HG02798 (cell line): ENCODE results near the gene NCOA1.
A peak's percentile ranks its signal among the peaks of the same experiment; 100 is the strongest.
"Not testable (repeated sequence)": the region's sequence is repeated elsewhere in the genome, so short reads cannot be mapped to it uniquely, and the experiment has no call there.

ENCODE experiments used
- ATAC-seq: cut with Tn5 transposase; IDR thresholded peaks from one replicate; pipeline ENCODE4 v1.9.1; 2021; ENCODE audit warnings: mild to moderate bottlenecking; ENCODE audit not compliant: unreplicated experiment, poor library complexity

NCOA1 gene

DNA sequence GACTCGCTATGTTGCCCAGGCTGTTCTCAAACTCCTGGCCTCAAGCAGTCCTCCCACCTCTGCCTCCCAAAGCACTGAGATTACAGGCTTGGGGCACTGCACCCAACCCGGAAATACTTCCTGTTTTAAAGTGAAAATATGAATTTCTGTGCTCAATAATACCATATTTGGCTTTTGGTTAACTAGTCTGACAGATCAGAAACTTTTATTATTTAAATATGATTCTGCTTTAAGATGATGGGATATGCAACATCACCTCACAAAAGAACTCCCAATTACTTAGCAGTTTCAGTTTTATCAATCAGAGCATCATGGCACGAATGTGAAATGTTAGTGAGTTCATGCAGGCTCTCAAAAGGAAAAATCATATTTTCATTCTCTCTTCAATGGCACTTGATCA, 181.5 kb downstream of the NCOA1 start:
- ATAC-seq, result no peak

DNA sequence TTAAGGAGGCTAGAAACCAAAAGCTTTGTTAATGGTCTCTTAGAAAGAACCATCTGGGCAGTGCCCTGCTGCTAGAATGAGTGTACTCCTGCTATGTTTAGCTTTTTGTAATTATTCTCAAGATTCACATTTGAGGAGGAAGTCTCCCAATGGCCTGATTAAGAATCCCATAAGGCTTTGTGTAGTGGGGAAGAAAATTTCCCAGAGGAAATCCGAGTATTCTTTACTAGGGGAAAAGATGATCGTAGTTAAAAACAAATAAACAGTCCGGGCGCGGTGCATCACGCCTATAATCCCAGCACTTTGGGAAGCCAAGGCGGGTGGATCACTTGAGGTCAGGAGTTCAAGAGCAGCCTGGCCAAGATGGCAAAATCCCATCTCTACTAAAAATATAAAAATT, 184.3 kb downstream of the NCOA1 start:
- no peak for ATAC-seq

GRCh38 chr2:24676493-24676892, 185.4 kb downstream of the NCOA1 start:
- no peak for ATAC-seq

- not testable (repeated sequence) for ATAC-seq
Observed at GRCh38 chr2:24678066-24678465, 187.0 kb downstream of the NCOA1 start.

DNA sequence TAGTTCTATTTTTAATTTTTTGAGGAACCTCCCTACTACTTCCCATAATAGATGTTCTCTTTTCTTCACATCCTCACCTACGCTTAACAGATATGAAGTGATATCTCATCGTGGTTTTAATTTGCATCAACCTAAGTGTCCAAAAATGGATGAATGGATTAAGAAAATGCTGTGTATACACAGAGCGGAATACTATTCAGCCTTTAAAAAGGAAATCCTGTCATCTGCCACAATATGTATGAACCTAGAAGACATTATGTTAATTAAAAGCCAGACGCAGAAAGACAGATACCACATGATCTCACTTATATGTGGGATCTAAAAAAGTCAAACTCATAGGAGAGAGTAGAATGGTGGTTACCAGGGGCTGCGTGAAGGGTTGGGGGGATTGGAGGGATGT, 189.1 kb downstream of the NCOA1 start:
- no peak for ATAC-seq

GRCh38 chr2:24682304-24682703, 191.2 kb downstream of the NCOA1 start:
- no peak for ATAC-seq

DNA sequence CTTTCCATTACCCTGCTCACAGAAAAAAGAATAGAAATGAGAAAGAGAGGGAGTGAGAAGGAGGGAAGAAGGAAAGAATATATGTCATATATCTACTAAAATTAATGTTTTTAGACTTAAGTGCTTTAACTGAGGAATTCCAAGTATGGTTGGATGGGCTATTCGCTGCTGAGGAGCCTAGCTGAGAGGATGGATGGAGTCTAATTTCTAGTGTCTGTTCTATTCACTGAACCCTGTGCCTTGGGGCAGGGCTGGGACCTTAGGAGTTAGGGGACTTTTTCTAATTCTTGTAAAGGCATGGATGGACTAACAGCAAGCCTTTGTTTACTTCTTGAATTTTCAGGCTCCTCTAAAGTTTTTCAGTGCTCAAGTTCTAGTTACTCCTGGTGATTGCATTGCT, 192.4 kb downstream of the NCOA1 start:
- ATAC-seq, result no peak

DNA sequence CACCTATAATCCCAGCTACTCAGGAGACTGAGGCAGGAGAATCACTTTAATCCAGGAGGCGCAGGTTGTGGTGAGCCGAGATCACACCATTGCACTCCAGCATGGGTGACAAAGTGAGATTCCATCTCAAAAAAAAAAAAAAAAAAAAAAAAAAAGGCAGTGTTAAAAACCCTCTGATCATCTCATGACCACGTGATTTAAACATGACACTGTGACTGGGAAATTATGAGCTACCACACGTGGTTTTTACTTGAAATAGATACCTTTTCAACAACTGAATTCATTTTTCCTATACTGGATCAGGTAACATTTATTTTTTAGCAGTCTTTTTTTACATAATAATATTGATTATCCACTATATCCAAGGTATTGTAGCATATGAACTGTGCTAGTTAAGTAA, 199.5 kb downstream of the NCOA1 start:
- ATAC-seq, result no peak

DNA sequence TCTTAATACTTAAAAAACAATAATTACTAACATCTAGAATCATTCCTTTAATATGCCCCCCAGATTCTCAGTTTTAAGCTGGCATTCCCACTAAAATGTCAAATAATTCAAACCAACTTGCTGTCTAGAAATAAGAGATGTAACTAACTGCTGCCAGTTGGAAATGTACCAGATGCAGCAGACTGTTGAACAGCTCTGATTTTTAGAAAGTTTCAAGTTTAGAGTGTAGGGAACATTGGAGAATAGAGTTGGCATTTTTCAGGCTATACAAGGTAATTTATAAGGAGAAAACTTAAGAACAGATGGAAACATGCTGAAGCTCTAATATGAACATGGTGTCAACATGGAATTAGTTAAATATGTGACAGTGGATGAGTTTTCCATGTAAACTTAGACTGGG, 200.8 kb downstream of the NCOA1 start:
- ATAC-seq, result no peak

DNA sequence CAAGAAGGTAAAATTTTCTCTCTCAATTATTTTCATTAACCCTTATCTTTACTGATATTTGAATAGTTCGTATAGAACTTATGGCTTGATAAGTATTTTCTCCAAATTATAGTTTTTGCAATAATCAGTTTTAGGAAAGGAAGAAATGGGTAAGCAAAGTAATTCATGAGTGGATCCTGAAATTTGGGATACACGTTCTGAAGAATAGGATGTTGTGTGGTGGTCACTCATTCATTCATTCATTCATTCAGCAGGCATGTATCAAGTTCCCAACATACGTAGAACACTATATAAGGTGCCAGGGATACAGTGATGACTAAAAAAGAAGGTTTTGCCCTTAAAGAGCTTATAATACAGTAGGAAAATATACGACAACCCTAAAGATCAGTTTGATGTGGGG, 206.7 kb downstream of the NCOA1 start:
- no peak for ATAC-seq

- no peak for ATAC-seq
Observed at GRCh38 chr2:24702800-24703199, 211.7 kb downstream of the NCOA1 start.

DNA sequence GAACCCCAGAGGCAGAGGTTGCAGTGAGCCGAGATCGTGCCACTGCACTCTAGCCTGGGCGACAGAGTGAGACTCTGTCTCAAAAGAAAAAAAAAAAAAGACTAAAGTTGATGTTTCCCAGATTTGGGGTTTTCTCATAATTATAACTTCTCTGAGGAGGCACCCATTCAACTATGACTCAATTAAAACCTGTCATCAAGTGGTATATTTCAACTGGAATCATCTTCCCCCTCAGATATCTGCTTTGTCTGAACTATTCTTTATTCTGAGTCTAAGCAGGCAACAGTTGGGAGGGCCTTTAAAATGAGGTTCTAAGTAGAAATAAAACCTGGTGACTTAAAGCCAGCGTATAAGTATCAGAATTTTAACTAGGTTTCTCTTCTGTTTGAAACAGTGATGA, 213.6 kb downstream of the NCOA1 start:
- no peak for ATAC-seq

DNA sequence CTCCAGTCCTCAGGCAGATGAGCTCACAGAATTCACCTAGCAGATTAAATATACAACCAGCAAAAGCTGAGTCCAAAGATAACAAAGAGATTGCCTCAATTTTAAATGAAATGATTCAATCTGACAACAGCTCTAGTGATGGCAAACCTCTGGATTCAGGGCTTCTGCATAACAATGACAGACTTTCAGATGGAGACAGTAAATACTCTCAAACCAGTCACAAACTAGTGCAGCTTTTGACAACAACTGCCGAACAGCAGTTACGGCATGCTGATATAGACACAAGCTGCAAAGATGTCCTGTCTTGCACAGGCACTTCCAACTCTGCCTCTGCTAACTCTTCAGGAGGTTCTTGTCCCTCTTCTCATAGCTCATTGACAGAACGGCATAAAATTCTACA, 216.1 kb downstream of the NCOA1 start:
- no peak for ATAC-seq

DNA sequence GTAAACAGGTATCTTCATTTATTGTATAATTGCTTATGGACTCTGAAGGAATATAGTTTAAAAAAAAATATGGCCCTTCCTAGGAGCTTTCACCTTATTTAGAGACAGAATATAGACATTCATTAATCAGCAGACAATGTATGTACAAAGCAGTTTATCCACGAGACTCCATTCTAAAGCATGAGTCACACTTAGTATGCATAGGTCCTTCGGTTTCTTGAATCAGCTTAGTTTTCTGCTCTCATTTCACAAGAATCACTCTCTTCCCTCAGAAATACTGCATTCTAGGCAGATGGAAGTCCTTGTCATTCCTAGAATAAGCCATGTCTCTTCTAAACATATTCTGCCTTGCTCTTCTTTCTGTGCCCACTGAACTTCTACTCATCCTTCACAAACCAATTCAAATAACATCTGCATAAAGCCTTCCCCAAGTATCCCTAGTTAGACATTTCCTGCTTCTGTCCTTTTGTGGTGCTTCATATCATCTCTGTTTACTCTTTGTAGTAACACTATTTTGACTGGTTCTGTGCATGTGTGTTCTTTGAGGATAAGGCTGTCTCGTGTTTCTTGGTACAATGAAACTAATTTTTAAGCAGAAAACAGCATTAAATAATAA, 217.6 kb downstream of the NCOA1 start:
- no peak for ATAC-seq

DNA sequence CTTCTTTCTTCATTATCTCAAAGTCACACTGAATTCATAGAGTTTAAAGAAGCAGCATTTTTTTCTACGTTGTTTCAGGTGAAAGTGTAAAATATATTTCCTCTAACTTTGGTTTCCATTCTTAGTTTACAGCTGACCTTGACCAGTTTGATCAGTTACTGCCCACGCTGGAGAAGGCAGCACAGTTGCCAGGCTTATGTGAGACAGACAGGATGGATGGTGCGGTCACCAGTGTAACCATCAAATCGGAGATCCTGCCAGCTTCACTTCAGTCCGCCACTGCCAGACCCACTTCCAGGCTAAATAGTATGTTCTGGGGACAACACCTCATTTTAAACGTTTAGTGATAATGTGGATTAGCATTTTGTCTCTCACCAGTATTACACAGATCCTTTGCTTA, 219.8 kb downstream of the NCOA1 start:
- no peak for ATAC-seq

DNA sequence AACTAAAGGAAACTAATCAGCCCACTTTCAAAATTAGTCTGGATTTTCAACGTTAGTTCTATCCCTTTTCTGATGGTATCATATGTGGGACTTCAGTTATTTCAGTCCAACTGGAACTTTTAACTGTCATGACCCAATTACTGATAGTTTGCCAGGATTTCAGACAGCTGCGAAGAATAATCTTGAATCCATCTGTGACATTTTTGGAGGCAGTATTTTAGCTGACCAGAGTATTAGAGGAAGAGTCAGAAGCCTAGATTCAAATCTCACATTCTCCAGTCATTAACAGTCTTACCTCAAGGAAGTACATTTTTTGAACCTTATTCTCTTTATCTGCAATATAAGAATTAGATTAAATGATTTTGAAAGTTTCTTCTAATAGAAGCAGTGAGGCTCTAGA, 220.8 kb downstream of the NCOA1 start:
- no peak for ATAC-seq

DNA sequence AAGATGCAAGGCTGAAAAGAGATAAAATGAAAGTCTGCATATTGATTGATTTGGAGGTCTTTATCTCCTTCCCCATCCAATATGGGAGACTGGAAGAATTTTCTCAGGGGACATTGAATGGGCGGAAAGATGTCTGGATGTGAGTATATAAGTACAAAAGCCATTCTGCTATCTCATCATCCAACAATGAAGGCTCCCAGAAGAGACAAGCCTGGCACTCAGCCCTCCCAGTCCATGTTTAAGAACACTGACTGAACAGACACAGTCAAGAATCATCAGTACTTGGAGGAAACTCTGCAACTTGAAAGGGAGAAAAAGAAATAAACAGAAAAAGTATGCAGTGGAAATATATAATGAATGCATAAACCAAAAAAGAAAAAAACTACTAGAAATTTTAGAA, 221.2 kb downstream of the NCOA1 start:
- ATAC-seq, result no peak

DNA sequence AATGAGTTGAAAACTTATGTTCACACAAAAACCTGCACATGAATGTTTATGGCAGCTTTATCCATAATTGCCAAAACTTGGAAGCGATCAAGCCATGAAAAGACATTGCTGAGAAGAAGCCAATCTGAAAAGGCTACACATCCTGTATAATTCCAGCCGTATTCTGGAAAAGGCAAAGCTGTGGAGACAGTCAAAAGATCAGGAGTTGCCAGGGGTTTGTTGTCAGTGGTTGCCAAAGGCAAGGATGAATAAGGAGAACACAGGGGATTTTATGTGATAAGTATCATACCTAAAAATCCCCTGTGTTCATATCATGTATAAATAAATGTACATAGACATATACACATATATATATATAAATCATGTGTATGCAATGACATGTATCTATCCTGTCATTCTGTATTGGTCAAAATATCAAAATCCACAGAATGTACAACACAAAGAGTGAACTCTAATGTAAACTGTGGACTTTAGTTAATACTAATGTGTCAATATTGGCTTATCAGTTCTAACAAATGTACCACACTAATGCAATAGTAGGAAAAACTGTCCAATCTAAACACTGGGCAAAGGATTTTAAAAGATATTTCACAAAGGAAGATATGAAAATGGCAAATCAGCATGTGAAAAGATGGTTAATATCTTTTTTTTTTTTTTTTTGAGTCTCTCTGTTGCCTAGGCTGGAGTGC, 226.4 kb downstream of the NCOA1 start:
- ATAC-seq, result no peak

DNA sequence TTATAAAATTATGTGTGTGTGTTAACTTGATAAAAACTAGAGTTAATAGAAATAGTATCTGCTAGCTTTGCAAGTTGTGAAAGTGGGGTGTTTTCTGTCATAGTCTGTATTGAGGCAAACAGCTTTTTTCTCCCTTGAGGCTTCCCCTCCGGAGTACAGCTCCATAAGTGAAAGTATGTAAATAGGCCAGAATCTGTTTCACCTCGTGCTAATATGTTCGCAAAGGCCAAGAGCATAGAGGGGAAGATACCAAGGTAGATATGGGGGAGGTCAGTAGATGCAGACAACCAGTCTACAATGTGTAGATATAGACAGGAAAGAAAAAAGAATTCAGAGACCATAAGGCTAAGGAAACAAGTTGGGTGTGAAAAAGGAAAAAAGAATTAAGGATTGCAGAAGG, 229.3 kb downstream of the NCOA1 start:
- ATAC-seq, result peak; percentile 84

DNA sequence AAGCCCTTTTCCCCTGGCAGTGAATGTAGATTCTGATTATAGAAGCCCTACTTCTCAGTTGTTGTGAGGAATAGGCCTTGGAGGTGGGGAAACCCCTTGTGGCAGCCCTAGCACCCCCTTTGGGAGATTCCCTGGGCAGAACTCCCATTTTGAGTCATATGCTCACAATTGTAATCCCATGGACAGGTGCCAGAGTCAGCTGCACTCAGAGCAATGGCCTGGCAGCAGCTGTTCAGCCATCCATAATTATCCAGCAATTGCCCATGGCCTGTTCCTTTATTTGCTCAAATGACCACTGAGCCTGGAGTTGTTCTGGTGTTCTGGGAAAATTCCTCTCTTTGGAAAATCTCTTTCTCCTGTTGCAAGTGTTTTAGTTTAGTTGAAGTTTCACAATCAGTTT, 230.4 kb downstream of the NCOA1 start:
- ATAC-seq, result peak; percentile 47

- no peak for ATAC-seq
Observed at GRCh38 chr2:24722141-24722790, 231.2 kb downstream of the NCOA1 start.

DNA sequence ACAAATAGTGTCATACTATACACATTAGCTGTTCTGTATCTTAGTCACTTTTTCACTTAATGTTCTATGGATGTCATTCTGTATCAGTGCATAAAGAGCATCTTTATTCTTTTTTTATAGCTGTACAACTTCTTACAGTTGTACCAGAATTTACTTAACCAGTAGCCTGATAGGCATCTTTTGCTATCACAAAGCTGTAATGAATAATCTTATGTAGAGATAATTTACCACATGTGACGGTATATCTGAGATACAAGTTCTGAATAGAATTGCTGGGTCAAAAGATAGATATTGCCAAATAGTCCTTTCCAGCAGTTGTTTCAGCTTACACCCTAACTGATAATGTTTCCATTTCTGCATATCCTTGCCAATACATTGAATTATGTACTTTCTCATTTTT, 232.1 kb downstream of the NCOA1 start:
- ATAC-seq, result no peak
